NCI-H2171 treated with DMSO at 0.1 percent for 48 hours (cell line): ENCODE results near the gene TRPV4.
A peak's percentile ranks its signal among the peaks of the same experiment; 100 is the strongest.

ENCODE experiments used
- DNase-seq: peaks from one replicate; lab custom pipeline; 2025; lab: John Stamatoyannopoulos, UW

TRPV4 gene

DNA sequence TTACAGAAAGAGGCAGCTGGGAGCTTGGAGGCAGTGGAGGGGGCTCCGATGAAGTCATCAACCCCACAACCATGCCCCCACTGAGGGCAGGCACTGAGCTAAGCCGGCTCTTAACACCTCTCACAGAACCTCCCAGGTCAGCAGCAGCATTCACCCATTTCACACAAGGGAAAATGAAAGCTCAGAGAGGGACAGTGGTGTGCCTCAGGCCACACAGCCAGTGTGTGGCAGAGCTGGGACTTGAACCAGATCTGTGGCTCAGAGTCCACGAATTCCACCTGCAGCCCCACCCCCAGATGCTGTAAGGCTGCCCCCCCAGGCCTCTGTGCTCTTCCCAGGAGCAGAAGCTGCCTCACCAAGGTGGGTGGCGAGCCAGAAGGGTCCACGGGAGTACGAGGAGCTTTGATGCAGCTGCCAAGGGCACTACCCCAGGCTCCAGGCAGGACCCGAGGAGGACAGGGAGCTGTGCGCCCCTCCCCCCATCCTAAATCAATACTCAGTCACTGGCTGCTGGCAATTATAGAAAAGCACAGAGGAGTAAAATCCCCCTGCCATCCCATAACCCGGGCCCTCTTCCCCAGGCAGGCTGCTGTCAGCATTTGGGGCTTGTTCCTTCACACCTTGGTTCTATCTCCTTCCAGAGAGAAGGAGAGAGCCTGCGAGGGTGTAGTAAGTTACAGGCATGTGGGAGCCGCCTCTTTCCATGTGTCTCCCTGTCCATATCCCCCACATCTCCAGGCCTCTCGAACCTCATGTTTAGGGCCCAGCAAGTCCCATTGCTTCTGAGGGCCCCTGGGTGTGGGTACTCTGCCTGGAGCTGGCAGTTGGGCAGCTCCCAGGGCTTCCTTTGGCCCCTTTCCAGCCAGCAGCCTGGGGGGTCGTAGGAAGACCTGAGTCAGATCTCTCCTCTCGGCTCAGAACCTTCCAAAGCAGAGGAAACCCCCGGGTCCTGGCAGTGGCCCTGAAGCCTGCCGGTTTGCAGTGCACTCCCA lies 72.0 kb downstream of the TRPV4 start:
- DNase-seq, result no peak

DNA sequence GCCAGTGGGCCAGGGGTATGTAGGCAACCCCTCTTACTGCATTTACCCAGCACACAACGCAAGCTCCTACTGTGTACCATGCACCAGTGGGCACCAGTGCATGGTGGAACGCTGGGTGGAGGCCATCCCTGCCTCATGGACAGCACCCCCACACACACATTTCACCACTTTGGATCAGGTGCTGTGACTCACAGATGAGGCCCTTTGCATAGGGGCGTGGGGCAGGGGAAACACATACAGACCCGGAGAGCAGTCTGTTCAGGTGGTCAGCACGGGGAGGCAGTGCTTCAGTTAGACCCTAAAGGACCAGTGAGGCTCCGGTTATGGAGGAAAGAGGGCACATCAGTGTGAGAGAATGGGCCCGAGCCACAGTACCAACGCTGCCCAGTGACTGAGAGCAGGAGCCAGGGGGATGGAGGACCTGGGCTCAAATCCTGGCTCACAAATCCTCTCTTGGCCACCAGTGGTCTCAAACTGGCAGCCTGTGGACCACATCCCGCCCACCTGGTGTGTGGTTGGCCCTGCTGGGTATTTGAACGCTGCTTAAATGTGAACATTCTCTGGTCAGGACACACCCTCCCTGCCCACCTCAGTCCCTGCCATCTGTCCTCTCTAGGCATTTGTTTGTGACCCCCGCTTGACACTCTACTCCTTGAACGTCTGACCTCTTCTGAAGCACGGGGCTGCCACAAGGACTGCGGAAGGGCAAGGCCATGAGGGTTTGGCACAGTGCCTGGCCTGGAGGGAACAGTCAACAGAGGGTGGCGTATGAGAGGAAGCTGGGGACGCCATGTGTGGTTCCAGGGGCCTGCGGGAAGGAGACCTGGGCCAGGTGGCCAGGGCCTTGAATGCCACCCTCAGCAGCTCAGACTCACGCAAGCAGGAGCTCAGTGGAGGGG lies 72.9 kb downstream of the TRPV4 start:
- peak; percentile 81 for DNase-seq

DNA sequence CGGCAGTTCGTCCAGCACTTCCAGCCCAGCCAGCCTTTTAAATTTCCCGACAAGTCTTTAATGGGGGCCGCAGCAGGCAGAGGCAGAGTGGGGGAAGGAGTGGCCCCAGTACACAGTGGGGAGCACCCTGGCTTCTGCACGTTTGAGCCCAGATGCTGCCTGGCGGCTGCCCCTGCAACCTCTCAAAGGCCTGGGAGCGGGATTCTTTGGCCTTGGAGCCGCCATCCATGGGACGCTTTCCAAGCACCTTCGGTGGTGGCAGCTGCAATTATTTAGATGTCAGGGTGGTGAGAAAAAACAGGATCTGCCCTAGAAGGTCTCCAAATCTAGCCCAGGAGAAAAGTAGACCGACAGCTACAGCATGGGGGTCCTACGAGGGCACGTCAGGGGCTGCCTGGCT lies 73.6 kb downstream of the TRPV4 start:
- no peak for DNase-seq

DNA sequence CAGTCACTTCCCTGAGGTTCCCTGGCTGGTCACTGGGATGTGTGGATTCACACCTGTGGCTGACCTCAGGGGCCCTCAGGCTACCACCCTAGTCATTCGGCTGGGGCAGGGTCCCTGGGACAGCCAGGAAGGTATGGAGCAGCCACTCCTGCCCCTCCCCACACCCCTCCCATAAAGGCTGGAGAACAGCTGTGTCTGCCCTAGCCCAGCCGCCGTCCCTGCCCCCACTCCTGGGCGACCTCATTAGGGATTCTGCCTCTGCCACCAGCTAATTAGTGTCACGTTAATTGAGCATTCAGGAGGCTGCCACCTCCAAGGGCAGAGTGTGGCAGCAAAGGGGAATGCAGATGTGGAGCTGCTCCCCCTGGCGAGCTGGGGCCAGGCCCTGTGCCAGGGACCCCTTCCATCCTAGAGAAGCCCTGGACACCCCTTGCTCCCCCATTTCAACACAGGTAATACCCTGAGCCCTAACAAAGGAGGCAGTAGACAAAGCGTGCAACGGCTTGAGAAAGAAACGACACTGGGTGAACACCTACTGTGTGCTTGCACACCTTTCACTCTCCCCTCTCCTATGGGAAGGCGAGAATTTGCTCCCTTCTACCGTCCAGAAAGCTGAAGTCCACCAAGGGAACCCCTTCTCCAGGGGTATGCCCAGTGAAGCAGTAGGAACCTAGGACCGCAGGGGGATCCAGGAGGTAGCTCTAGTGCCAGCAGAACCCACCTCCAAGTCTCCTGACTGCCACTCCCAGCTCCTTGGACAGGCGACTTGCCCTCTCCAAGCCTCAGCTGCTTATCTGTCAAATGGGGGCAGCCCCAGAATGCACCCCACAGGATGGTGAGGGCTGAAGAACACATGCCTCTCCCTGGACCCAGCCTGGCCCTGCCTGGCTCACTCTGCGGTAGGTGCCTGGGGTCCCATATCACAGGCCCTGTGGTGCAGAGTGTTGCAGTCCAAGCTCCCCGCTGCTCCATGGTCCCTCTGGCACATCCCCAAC lies 74.5 kb downstream of the TRPV4 start:
- peak; percentile 33 for DNase-seq

DNA sequence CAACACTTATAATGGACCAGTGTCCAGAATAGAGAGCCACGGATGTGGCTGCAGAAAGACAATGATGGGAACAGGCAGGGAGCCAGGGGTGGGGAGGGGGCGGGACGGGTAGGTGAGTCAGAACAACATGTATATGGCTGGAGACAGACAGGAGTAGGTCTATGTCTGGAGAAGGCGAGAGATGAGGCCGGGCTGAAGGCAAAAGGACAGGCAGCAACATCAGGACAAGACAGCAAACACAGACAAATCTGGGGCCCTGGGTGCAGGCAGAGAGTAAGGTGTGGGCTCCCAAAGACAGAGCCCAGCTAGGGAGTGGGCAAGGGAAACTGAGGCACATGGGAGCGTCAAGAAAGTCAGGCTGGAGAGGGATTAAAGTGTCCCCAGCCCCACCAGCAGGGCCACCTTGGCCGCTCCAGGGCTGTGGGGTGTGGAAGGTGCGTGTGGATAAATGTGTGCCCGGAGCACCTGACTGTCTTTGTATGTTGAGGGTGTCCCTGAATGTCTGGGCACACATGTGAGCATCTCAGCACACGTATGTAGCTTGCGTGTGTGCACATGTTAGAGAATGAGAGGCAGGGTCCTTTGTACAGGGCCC lies 75.4 kb downstream of the TRPV4 start:
- no peak for DNase-seq

DNA sequence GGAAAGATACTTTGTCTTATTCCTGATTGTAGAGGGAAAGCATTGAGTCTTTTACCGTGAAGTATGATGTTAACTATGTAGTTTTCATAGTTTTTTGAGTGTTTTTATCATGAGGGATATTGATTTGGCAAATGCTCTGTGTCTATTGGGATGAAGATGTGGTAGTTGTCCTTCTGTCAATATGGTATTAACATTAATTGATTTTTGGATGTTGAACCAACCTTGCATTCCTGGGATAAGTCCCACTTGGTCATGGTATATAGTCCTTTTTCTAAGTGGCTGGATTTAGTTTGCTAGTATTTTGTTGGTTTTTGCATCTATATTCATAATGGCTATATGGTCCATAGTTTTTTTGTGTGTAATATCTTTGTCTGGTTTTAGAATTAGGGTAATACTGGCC lies 76.7 kb downstream of the TRPV4 start:
- no peak for DNase-seq

DNA sequence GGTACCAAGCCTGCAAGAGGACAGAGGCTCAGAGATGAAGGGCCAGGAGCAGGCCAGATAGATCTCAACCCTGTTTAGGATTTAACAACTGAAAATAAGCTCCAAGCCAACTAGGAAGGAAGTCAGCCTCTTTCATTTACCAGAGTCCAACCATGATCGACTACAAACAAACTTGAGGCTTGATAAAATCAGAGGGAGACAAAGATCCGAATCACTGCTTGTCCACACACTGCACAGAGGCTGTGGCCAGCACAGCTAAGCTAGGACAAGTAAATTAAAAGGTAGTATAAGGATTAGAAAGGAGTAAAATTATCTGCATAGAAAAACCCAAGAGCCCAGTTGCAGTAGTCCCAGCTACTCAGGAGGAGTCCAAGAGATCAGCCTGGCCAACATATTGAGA lies 79.2 kb downstream of the TRPV4 start:
- DNase-seq, result no peak

DNA sequence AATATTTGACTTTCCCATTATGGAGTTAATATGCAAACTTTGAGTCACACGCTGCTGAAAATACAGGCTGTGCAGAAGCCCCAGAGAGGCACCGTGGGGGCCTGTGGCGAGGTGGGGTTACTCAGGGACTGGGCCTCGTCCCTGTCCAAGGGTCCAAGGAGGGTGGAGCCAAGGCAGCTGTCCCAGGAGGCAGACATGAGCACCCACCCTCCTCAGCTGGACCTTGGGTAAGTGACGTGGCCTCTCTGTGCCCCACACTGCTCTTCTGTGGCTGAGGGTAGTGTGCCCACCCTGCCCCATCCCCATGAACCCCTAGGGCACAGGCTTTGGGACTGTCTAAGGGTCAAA lies 80.2 kb downstream of the TRPV4 start:
- no peak for DNase-seq

DNA sequence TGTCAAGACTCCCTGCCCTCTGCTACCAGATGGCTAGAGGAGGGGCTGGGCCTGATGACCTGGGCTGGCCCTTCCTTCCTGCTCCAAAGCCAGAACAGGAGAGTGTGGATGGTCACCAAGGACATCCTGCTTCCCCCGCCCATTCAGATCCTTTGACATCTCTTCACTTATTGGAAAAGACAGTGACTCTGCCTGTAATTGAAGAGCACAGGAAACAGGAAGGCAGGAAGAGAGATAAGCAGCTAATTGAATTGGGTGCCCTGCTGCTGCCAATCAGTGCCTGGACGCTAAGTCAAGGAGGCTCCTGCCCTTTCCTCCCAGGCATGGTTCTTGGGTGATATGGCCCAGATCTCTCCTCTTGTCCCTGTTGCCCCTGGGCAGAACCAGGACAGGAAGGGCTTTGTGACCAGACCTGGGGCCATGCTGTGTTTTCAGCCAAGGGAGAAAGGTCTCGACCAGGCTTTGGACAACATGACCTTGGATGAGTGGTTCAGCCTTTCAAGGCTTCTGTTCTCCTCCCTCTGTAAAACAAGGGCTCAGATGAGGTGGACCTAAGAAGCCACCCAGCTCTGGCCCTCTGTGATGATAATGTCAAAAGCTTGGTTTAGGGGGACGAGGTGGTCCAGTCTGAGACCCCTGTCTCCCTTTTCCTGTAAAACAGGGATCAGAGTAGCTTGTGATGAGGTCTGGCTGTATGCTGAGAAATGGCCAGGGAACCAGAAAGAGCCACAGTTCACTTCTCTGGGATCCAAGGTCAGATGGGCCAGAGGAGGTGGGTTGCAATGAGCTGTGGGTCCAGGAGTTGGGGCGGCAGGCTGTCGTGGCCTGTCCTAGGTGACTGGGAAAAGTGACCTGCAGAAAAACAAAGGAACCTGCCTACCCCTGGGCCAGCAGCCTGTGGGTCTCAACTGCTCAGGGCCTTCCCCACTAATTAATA lies 80.8 kb downstream of the TRPV4 start:
- no peak for DNase-seq

DNA sequence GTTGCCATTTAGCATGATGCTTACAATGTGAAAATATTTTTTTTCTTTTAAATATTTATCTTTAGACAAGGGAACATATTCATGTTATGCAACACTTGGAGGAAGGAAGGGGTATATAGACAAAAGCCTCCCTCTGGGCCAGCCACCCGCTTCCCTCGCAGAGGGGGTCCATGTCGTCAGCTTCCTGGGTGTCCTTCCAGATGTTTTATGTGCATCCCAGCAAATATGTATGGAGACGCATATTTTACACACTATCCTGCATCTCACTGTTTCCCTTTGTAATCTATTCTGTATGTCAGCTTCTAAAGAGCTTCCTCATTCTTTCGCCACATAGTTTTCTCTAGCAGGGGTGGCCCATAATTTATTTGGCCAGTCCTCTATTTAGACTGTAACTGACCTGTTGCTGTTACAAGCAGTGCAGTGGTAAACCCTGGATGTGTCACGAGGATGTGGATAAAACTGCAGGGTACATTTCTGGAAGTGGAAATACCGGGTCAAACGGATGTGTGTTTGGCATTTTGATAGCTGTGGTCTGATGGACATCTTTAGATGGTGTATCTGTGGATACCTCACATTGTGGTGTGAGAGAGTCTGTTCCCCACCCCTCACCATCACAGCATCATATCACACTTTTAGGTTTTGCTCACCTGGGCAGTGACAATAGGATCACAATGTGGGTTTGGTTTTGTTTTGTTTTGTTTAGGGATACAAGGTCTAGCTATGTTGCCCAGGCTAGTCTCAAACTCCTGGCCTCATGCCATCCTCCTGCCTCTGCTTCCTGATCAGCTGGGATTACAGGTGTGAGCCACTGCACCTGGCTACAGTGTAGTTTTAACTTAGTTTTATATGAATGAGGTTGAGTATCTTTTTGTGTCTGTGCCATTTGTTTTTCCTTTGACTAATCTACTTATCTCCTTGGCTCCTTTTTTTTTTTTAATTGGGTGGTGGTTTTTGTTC lies 87.9 kb downstream of the TRPV4 start:
- no peak for DNase-seq

DNA sequence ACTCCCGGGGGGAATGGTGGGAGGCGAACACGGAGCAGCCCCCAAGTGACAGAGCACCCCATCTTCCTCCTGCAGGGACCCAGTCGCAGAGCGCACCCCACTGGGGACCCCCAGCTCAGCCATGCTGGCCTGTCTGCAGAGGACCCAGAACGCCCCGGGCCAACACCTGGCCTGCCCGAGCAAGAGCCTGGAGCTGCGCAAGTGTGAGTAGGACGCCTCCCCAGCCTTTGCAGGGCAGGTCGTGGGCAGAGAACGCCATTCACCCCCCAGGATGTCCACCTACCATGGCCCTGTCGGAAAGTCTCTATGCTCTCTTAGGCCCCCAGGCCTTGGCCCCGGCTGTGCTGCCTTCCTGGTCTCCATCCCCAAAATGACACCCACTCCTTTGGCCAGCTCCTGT lies 89.2 kb downstream of the TRPV4 start:
- no peak for DNase-seq

DNA sequence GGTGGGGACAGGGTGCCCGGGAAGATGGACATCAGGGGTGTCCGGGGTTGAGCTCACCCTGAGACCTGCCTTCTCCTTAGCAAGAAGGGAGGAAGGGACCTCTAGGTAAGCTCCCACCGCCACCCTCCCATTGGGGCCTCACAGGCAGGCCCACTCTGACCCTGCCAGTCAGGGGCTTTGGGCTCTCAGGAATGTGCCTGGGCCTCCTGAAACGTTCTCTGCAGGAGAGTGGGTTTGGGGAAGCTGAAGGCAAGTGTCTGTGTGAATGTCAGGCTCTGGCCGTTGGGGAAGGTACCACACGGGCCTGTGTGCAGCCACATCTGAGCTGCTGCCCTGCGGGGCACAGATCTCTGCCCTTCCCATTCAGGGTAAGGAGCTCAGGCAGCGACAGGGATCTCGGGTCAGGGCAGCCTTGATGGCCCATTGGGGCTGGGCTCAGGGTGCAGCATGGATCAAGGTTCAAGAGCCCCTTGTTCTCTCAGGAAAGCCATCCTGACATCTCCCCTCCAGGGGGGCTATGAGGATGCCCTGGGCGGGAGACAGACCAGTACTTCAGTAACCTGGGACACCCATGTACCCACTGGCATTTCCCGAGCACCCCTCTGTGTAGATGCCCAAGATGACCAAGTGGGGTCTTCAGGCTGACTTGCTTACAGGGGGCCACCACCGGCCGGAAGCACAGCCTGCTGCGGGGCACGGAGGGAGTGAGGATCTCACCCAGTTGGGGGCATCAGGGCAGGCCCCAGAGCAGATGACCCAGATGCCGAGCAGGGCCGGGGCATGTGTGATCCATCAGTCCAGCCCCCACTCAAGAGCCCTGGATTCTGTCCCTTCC lies 89.9 kb downstream of the TRPV4 start:
- no peak for DNase-seq

DNA sequence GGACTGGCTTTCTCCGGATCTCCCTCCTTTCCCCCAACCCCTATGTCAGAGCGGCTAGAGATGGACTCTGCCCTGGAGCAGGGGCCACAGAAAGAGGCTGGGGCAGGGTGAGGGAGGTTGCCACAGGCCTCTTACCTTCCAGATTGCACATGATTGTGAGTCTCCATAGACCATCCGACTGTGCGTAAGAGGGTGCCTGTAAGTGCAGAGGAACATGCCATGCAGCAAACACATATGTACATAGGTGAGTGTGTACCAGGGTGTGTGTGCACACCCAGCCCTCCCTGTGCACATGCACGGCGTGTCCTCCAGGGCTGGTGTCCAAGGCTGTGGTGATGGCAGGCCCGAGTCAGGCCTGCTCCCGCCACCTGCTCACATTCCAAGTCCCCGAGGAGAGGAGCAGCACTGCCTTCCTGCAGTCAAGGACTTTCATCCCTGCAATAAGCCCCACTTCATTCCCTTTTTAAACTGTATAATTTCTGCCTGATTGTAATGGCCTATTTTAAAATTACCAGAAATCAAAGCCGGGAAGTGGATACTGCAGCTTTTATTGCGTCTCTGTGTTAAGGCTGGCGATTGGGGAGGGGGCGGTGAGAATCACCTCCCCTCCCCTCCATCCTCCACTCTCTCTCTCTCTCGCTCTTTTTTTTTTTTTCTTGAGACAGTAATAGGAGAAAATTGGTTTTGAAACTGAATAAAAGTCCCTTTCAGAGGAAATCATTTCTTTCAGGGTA lies 91.1 kb downstream of the TRPV4 start:
- no peak for DNase-seq

DNA sequence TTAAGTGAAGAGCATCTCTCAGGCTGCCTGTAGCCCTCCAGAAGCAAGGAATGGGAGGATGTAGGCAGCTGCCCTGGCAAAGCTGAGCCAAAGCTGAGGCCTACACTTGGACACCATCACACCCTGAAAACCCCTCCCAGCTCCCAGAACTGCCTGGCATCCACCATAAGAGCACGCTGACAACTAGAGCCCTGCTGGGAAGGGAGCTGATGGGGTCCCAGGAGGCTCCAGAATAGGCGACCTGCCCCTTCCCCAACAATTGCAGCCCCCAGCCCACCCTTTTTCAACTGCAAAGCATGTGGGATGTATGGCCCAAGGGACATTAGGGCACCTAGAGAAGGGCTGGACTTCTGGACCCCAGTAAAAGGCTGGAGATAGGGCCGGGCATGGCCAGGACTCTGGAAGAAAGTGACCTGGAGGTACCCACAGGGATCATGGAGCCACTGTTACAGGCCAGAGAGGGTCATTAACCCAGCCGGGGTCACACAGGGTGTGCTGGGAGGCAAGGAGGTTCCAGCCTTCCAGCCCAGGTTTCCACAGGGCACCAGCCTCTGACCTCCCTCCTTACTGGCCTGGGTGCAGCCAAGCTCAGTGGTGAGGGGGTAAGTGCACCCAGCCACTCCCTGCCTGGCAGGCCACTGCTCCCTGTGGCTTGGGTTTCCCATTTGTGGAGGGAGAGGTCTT lies 91.8 kb downstream of the TRPV4 start:
- DNase-seq, result no peak

DNA sequence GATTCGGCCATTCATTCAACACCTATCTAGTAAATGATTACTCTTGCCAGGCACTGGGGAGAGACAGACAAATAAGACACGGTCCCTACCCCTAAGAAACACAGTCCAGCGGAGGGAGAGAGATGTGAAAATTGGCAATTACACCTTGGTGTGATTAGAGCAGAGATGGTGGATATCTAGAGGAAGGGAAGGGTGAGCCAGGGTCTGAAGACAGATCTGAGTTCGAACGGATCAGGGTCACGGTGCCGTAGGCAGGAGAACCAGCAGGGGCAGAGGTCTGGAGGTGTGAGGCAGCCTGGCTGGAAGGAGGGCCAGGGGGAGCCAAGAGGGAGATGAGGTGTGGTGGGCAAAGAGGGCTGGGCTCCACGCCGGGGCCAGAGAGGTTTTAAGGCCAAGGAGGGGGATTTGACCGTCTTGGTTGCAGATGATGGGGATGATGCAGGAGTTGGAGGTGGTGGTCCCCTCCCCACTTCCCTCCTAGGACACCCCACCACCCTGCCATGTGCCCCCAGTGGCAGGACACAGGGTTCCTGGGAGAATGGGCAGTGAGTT lies 92.4 kb downstream of the TRPV4 start:
- no peak for DNase-seq
